Activated CD8-positive, alpha-beta T cell treated with anti-CD3 and anti-CD28 coated beads for 36 hours (primary cell): ENCODE results near the gene BTBD8. TPM values are rescaled to one million over a fixed set of nuclear protein-coding genes. Genes with fewer than 3 reads are reported as not detected.

Experiments
- ATAC-seq: fragments of 200-7000 bp; cut with Tn5 transposase; one replicate; pipeline ENCODE4 v1.10.0; 2021; ENCODE audit warnings: mild to moderate bottlenecking, moderate library complexity
- CTCF ChIA-PET: fragments of 350-600 bp; sonication (Branson Sonifier 250); formaldehyde crosslinking; loops from one replicate; lab custom pipeline; 2021; ENCODE audit warnings: antibody characterized with exemption; lab: Charles Lee
- POLR2A ChIA-PET: fragments of 350-600 bp; sonication (Branson Sonifier 250); formaldehyde crosslinking; loops from one replicate; lab custom pipeline; 2021; ENCODE audit warnings: antibody characterized with exemption; lab: Charles Lee
- DNase-seq: peaks from one replicate; pipeline ENCODE4 v3.0.0-alpha.2; 2020
- H3K27ac Mint-ChIP-seq: one replicate; pipeline ENCODE4 v1.8.0; 2021; ENCODE audit warnings: mild to moderate bottlenecking, mixed read lengths
- H3K27me3 Mint-ChIP-seq: one replicate; pipeline ENCODE4 v1.8.0; 2021; ENCODE audit warnings: mixed read lengths
- H3K36me3 Mint-ChIP-seq: one replicate; pipeline ENCODE4 v1.8.0; 2021; ENCODE audit warnings: low read depth, mixed read lengths
- H3K4me1 Mint-ChIP-seq: one replicate; pipeline ENCODE4 v1.8.0; 2021; ENCODE audit warnings: low read depth, mixed read lengths
- H3K4me3 Mint-ChIP-seq: one replicate; pipeline ENCODE4 v1.8.0; 2021; ENCODE audit warnings: mild to moderate bottlenecking, moderate library complexity, mixed read lengths
- H3K9me3 Mint-ChIP-seq: one replicate; pipeline ENCODE4 v1.8.0; 2021; ENCODE audit warnings: mixed read lengths
- intact Hi-C: fragments of 100-400 bp; cut with micrococcal nuclease; formaldehyde crosslinking; loops from one replicate; pipeline ENCODE4 v1.10.0; 2022
- total RNA-seq, 2 experiments: library from RNA; stranded (reverse); gene quantifications; one replicate each; pipeline ENCODE4 v1.2.3, GENCODE V29; 2021
- TF ChIP-seq, protein P1 (sequence below): fragments of 200-600 bp; IDR thresholded peaks from one replicate; pipeline ENCODE4 v1.8.0; 2022; ENCODE audit warnings: antibody characterized with exemption, mild to moderate bottlenecking

BTBD8 gene
- 1 to 10 TPM; 1.3 to 2.0 TPM for total RNA-seq

- H3K27ac Mint-ChIP-seq, result peak within 1 kb of the TSS; percentile 85
- DNase-seq (peak; percentile 90), ATAC-seq (peak; percentile 98)
- TF ChIP-seq, protein P1, sequence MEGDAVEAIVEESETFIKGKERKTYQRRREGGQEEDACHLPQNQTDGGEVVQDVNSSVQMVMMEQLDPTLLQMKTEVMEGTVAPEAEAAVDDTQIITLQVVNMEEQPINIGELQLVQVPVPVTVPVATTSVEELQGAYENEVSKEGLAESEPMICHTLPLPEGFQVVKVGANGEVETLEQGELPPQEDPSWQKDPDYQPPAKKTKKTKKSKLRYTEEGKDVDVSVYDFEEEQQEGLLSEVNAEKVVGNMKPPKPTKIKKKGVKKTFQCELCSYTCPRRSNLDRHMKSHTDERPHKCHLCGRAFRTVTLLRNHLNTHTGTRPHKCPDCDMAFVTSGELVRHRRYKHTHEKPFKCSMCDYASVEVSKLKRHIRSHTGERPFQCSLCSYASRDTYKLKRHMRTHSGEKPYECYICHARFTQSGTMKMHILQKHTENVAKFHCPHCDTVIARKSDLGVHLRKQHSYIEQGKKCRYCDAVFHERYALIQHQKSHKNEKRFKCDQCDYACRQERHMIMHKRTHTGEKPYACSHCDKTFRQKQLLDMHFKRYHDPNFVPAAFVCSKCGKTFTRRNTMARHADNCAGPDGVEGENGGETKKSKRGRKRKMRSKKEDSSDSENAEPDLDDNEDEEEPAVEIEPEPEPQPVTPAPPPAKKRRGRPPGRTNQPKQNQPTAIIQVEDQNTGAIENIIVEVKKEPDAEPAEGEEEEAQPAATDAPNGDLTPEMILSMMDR, result no peak
- intact Hi-C loops, result no loop called here
- H3K9me3 Mint-ChIP-seq, result peaks cover 1% of the 10 kb centered on the region
- H3K4me3 Mint-ChIP-seq, result peak within 1 kb of the TSS; percentile 92
- H3K27me3 Mint-ChIP-seq, result no peaks in the 10 kb centered on the region
- ChIA-PET POLR2A (interaction anchor here (0.9 kb wide), 1 partner anchor 16 kb away, joined by 3 read pairs; no protein-coding TSS in a partner anchor), CTCF (interaction anchor here (0.6 to 1.6 kb wide), 6 partner anchors 14 to 406 kb away, joined by 3 to 5 read pairs (median 3); partner anchors contain the start of gene GLMN)
- H3K4me1 Mint-ChIP-seq, result peaks cover 5% of the 10 kb centered on the region
- H3K36me3 Mint-ChIP-seq, result peaks cover 6% of the 10 kb centered on the region
Measured at GRCh38 chr1:92080128-92080985, at the start of gene BTBD8. Gene BTBD8, plus strand, starts transcription at chr1:92080345. Its CDS starts 227 bp downstream, at chr1:92080572.

DNA sequence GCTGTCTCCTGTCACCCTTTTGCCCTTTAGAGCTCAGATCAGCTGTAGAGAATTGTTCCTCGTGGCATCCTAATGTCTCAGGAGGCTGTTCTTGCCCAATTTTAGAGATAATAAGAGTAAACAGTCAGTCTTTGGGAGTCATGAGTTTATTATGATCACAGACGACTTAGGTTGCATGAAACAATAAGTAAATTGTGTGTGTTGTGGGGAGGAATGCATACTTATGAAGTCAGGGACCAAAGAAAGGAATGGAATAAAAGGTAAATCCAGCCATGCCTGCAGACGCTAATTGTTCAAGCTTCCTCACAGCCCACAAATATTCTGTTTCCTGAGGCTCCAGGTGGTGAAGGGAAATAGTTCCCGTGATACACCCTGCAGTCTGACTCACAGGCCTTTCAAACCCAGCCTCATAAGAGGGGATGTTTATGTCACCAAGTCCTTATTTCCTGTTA, 49.5 kb upstream of the BTBD8 start:
- Mint-ChIP-seq H3K27me3 (peaks cover 24% of the 10 kb centered on the region), H3K27ac (peak overlapping the region; percentile 40), H3K9me3 (no peaks in the 10 kb centered on the region), H3K4me3 (peak overlapping the region; percentile 60), H3K4me1 (peaks cover 18% of the 10 kb centered on the region), H3K36me3 (no peaks in the 10 kb centered on the region)
- TF ChIP-seq, protein P1, result no peak
- peak; percentile 69 for ATAC-seq
- intact Hi-C loops, result no loop called here
- CTCF ChIA-PET, result interaction anchor here (1.2 kb wide), 1 partner anchor 8 kb away, joined by 4 read pairs; no protein-coding TSS in a partner anchor
- POLR2A ChIA-PET, result no interaction called here
- peak; percentile 31 for DNase-seq

GRCh38 chr1:92031281-92032110, 48.6 kb upstream of the BTBD8 start:
- ChIA-PET POLR2A (interaction anchor here (0.8 kb wide), 2 partner anchors 9 to 37 kb away, joined by 3 read pairs; no protein-coding TSS in a partner anchor), CTCF (interaction anchor here (0.9 to 1.2 kb wide), 3 partner anchors 8 to 38 kb away, joined by 3 to 4 read pairs (median 4); no protein-coding TSS in a partner anchor)
- Mint-ChIP-seq H3K27ac (no peak overlapping the region), H3K9me3 (no peaks in the 10 kb centered on the region), H3K27me3 (peaks cover 23% of the 10 kb centered on the region), H3K4me1 (peaks cover 18% of the 10 kb centered on the region), H3K36me3 (no peaks in the 10 kb centered on the region), H3K4me3 (no peak overlapping the region)
- DNase-seq (no peak), ATAC-seq (no peak)
- TF ChIP-seq, protein P1, result no peak
- intact Hi-C loops, result no loop called here

- DNase-seq, result no peak
- Mint-ChIP-seq H3K27ac (no peak overlapping the region), H3K36me3 (no peaks in the 10 kb centered on the region), H3K4me1 (no peaks in the 10 kb centered on the region), H3K4me3 (no peak overlapping the region), H3K9me3 (no peaks in the 10 kb centered on the region), H3K27me3 (peaks cover 2% of the 10 kb centered on the region)
- TF ChIP-seq, protein P1, result no peak
- ATAC-seq, result no peak
- CTCF ChIA-PET, result no interaction called here
- intact Hi-C loops, result no loop called here
- POLR2A ChIA-PET, result no interaction called here
Measured at GRCh38 chr1:92037400-92037799, 42.7 kb upstream of the BTBD8 start.
